GM12891 (cell line): ENCODE results near the gene CCDC195. TPM values are rescaled to one million over a fixed set of nuclear protein-coding genes. Genes with fewer than 3 reads are reported as not detected.
A peak's percentile ranks its signal among the peaks of the same experiment; 100 is the strongest.

Experiments used
- DNase-seq: peaks from one replicate; pipeline ENCODE4 v3.0.0; 2011; ENCODE audit warnings: low spot score; ENCODE audit not compliant: insufficient read length
- FAIRE-seq: peaks from 2 replicates; lab custom pipeline; 2011; peaks lifted over from hg19 to GRCh38; lab: Jason Lieb, UNC
- PAX5 ChIP-seq: IDR thresholded peaks from 2 replicates; pipeline ENCODE4 v1.6.1; 2011; ENCODE audit warnings: low read length, moderate library complexity, mild to moderate bottlenecking; ENCODE audit not compliant: insufficient read depth, severe bottlenecking
- POLR2A ChIP-seq: IDR thresholded peaks from 2 replicates; pipeline ENCODE4 v1.6.1; 2011; ENCODE audit warnings: low read depth, low read length, control low read depth
- POLR2AphosphoS5 ChIP-seq: IDR thresholded peaks from 2 replicates; pipeline ENCODE4 v1.6.1; 2011; ENCODE audit warnings: low read depth, low read length, control low read depth
- POU2F2 ChIP-seq: IDR thresholded peaks from 2 replicates; pipeline ENCODE4 v1.6.1; 2011; ENCODE audit warnings: low read depth, mild to moderate bottlenecking, control low read depth, low read length, moderate library complexity
- SPI1 ChIP-seq: IDR thresholded peaks from 2 replicates; pipeline ENCODE4 v1.6.1; 2011; ENCODE audit warnings: low read depth, low read length, control low read depth
- TAF1 ChIP-seq: IDR thresholded peaks from 2 replicates; pipeline ENCODE4 v1.6.1; 2011; ENCODE audit warnings: low read depth, low read length, control low read depth
- polyA plus RNA-seq: library from polyadenylated mRNA; unstranded; fragments of >200 nt; gene quantifications from one replicate; pipeline ENCODE4 v1.2.1, GENCODE V29; 2012; ENCODE audit warnings: low read depth, missing spikeins, inconsistent platforms; ENCODE audit not compliant: missing spikeins

Gene CCDC195
- not detected for polyA plus RNA-seq

- no peak for FAIRE-seq
- TF ChIP-seq SPI1, result no peak
- no peak for DNase-seq
Measured at GRCh38 chr2:224716201-224716600, at the start of gene CCDC195. CCDC195 (minus strand) TSS chr2:224716365; CDS start chr2:224716365, 0 bp downstream.

GRCh38 chr2:224764565-224765236 lies 48.5 kb upstream of the CCDC195 start:
- FAIRE-seq (peak; percentile 85), DNase-seq (no peak)
- TF ChIP-seq POLR2A (no peak), PAX5 (no peak), SPI1 (no peak), TAF1 (no peak), POLR2AphosphoS5 (no peak), POU2F2 (no peak)

- TF ChIP-seq POLR2AphosphoS5, result no peak
- no peak for TF ChIP-seq POU2F2
- no peak for TF ChIP-seq POLR2A
- no peak for TF ChIP-seq TAF1
- TF ChIP-seq SPI1, result no peak
- no peak for TF ChIP-seq PAX5
- FAIRE-seq (no peak), DNase-seq (no peak)
Measured at GRCh38 chr2:224757934-224758548, 41.9 kb upstream of the CCDC195 start.

GRCh38 chr2:224753743-224754540 lies 37.8 kb upstream of the CCDC195 start:
- TF ChIP-seq POLR2A (no peak), POLR2AphosphoS5 (no peak), SPI1 (no peak), TAF1 (no peak), PAX5 (no peak), POU2F2 (no peak)
- FAIRE-seq (no peak), DNase-seq (no peak)

- DNase-seq (no peak), FAIRE-seq (peak; percentile 58)
- TF ChIP-seq SPI1 (peak; percentile 87), POLR2A (no peak), TAF1 (no peak), PAX5 (no peak), POLR2AphosphoS5 (no peak), POU2F2 (no peak)
Measured at GRCh38 chr2:224751996-224752698, 36.0 kb upstream of the CCDC195 start.

- no peak for FAIRE-seq
- no peak for TF ChIP-seq TAF1
- TF ChIP-seq POLR2A, result no peak
- TF ChIP-seq POLR2AphosphoS5, result no peak
- TF ChIP-seq PAX5, result no peak
- TF ChIP-seq SPI1, result no peak
- no peak for TF ChIP-seq POU2F2
- DNase-seq, result no peak
Measured at GRCh38 chr2:224749136-224749535, 33.0 kb upstream of the CCDC195 start.

GRCh38 chr2:224747765-224748164 lies 31.6 kb upstream of the CCDC195 start:
- TF ChIP-seq TAF1, result no peak
- TF ChIP-seq POU2F2, result no peak
- TF ChIP-seq POLR2AphosphoS5, result no peak
- TF ChIP-seq POLR2A, result no peak
- TF ChIP-seq PAX5, result no peak
- TF ChIP-seq SPI1, result no peak
- no peak for FAIRE-seq
- DNase-seq, result no peak

- no peak for FAIRE-seq
- no peak for DNase-seq
- TF ChIP-seq PAX5 (no peak), TAF1 (no peak), POLR2AphosphoS5 (no peak), POLR2A (no peak), POU2F2 (no peak), SPI1 (no peak)
Measured at GRCh38 chr2:224736227-224736626, 20.1 kb upstream of the CCDC195 start.

- no peak for FAIRE-seq
- peak; percentile 69 for TF ChIP-seq SPI1
- no peak for TF ChIP-seq POLR2AphosphoS5
- TF ChIP-seq PAX5, result no peak
- no peak for DNase-seq
Measured at GRCh38 chr2:224734949-224735348, 18.8 kb upstream of the CCDC195 start.
